NCI-H1694 treated with DMSO at 0.1 percent for 48 hours (cell line): ENCODE data around the gene ANO9.
"Not testable (repeated sequence)": the region's sequence is repeated elsewhere in the genome, so short reads cannot be mapped to it uniquely, and the experiment has no call there.

Source experiments
- DNase-seq: peaks from one replicate; lab custom pipeline; 2025; lab: John Stamatoyannopoulos, UW

The ANO9 gene

GRCh38 chr11:451738-452137 is 9.9 kb upstream of the ANO9 start:
- DNase-seq = no peak

- peak; percentile 18 for DNase-seq
These were observed 9.1 kb upstream of the ANO9 start for GRCh38 chr11:450809-451451.

- peak; percentile 78 for DNase-seq
These were observed 8.3 kb upstream of the ANO9 start, which contains the start of gene PTDSS2 for GRCh38 chr11:449889-450808. PTDSS2 (plus strand) TSS chr11:450279; CDS start chr11:450456, 177 bp downstream.

GRCh38 chr11:447923-448731 is 6.3 kb upstream of the ANO9 start:
- DNase-seq = peak; percentile 72

GRCh38 chr11:446891-447290 is 5.1 kb upstream of the ANO9 start:
- no peak for DNase-seq

- DNase-seq = no peak
These were observed 4.2 kb upstream of the ANO9 start for GRCh38 chr11:445765-446588.

GRCh38 chr11:444396-445144 is 2.8 kb upstream of the ANO9 start:
- DNase-seq = no peak

- no peak for DNase-seq
These were observed 1.9 kb upstream of the ANO9 start for GRCh38 chr11:443542-444199.

GRCh38 chr11:442611-443081 is 835 bp upstream of the ANO9 start:
- no peak for DNase-seq

GRCh38 chr11:441043-441417 is 781 bp downstream of the ANO9 start:
- DNase-seq = no peak

GRCh38 chr11:440065-441042 is 1.5 kb downstream of the ANO9 start:
- DNase-seq = no peak

- DNase-seq = no peak
These were observed 2.3 kb downstream of the ANO9 start for GRCh38 chr11:439315-440064.

- no peak for DNase-seq
These were observed 3.5 kb downstream of the ANO9 start for GRCh38 chr11:438101-438844.

GRCh38 chr11:437228-437870 is 4.5 kb downstream of the ANO9 start:
- DNase-seq = no peak

- DNase-seq = not testable (repeated sequence)
These were observed 6.6 kb downstream of the ANO9 start for GRCh38 chr11:434999-435740.

GRCh38 chr11:434496-434895 is 7.3 kb downstream of the ANO9 start:
- no peak for DNase-seq
